Natural killer cell (primary cell): Measurements from ENCODE around the gene COPS3. TPM values are rescaled to one million over a fixed set of nuclear protein-coding genes. Genes with fewer than 3 reads are reported as not detected.

Experiments used
- ATAC-seq, 3 donors: fragments of 150-1000 bp in 2 of 3; fragments of 200-7000 bp in 1 of 3; cut with Tn5 transposase; 1 replicate in 1 of 3; 2 replicates in 2 of 3; pipeline ENCODE4 v1.10.0; 2021; ENCODE audit warnings: mild to moderate bottlenecking in 2 of 3, moderate library complexity in 2 of 3
- DNase-seq, 2 donors: peaks; one replicate each; pipeline versions ENCODE4 v3.0.0 to v3.0.0-alpha.2; 2013 to 2021; ENCODE audit warnings: mixed read lengths in 1 of 2
- H3K27ac ChIP-seq: one replicate; pipeline ENCODE4 v1.5.1; 2013; ENCODE audit warnings: mild to moderate bottlenecking, low read length
- H3K27me3 ChIP-seq: one replicate; pipeline ENCODE4 v1.6.1; 2013; ENCODE audit warnings: low read length; ENCODE audit not compliant: control insufficient read depth, insufficient read depth
- H3K36me3 ChIP-seq: one replicate; pipeline ENCODE4 v1.6.1; 2013; ENCODE audit warnings: low read length; ENCODE audit not compliant: control insufficient read depth, insufficient read depth
- H3K4me1 ChIP-seq: one replicate; pipeline ENCODE4 v1.6.1; 2013; ENCODE audit warnings: low read length; ENCODE audit not compliant: control insufficient read depth, insufficient read depth
- H3K4me3 ChIP-seq: one replicate; pipeline ENCODE4 v1.5.1; 2013; ENCODE audit warnings: low read length
- H3K9me3 ChIP-seq: one replicate; pipeline ENCODE4 v1.6.1; 2013; ENCODE audit warnings: low read length; ENCODE audit not compliant: control insufficient read depth, insufficient read depth
- H3K27ac Mint-ChIP-seq, 2 donors: one replicate each; pipeline ENCODE4 v1.8.0; 2022; ENCODE audit warnings: mild to moderate bottlenecking in 2 of 2, mixed read lengths in 2 of 2, moderate library complexity in 1 of 2
- H3K27me3 Mint-ChIP-seq, 2 donors: one replicate each; pipeline ENCODE4 v1.8.0; 2022; ENCODE audit warnings: low read depth in 2 of 2, mixed read lengths in 2 of 2
- H3K36me3 Mint-ChIP-seq: one replicate; pipeline ENCODE4 v1.8.0; 2022; ENCODE audit warnings: mixed read lengths
- H3K4me1 Mint-ChIP-seq, 2 donors: one replicate each; pipeline ENCODE4 v1.8.0; 2022; ENCODE audit warnings: mixed read lengths in 2 of 2
- H3K4me3 Mint-ChIP-seq: one replicate; pipeline ENCODE4 v1.8.0; 2022; ENCODE audit warnings: mild to moderate bottlenecking, moderate library complexity, mixed read lengths
- H3K9me3 Mint-ChIP-seq, 2 donors: one replicate each; pipeline ENCODE4 v1.8.0; 2022; ENCODE audit warnings: mixed read lengths in 2 of 2
- WGBS: methylation state at CpG from one replicate; pipeline ENCODE4 v1.1.7; 2013; ENCODE audit warnings: missing lambda C conversion rate; ENCODE audit not compliant: insufficient coverage; 5-methylcytosine and 5-hydroxymethylcytosine counted together
- intact Hi-C: fragments of 100-400 bp; cut with micrococcal nuclease; formaldehyde crosslinking; loops from one replicate; pipeline ENCODE4 v1.14.2; 2022
- total RNA-seq, 4 donors: library from RNA; stranded (reverse); fragments of 120-200 nt in 1 of 4; gene quantifications; one replicate each; pipeline versions ENCODE4 v1.2.3 to v1.2.4, GENCODE V29; 2013 to 2022
- TF ChIP-seq, protein P1 (sequence below): fragments of 200-600 bp; IDR thresholded peaks from one replicate; pipeline ENCODE4 v1.8.0; 2022; ENCODE audit warnings: antibody characterized with exemption

The COPS3 gene
- total RNA-seq, 3 donors from 2014 or later (not counting 1 experiment from before 2014, with no cell fraction given) = 101 to 115 (median 102) TPM

DNA sequence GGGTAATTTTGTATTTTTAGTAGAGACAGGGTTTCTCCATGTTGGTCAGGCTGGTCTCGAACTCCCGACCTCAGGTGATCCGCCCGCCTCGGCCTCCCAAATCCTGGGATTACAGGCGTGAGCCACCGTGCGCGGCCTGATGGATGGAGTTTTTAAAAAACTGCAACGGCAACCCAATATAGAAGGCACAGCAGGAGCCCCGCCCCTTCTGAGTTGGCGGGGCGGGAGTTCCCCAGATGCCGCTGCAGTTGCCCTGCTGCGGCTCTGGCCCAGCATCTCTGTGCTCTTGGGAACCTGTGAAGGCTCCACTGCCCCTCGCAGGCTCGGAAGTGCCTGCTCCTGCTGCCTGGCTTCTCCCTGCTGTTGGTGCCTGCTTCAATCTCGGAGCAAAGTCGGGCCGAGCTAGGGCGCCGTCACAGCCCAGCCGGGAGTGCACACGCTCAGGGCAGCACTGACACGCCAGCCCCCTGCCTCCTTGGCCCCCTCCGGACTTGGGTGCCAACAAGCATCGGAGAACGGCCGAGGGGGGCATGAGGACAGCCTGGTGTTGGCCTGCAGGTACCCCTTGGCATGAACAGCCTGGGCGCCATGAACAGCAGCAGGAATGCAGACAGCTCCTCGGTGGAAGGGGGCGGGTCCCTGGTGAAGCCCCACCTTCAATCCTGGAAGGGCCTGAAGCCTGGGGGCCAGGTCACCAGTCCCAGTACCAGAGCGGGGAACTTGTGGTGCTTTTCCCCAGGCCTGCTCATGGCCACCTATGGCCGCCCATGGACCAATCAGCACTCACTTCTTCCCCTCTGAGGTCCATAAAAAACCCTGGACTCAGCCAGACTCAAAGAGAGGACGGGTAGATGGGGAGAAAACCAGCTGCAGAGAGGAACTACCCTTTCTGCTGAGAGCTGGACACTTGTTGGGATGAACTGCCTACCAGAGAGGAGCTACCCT, 19.9 kb upstream of the COPS3 start:
- no peaks in the 10 kb centered on the region for H3K27me3 ChIP-seq
- H3K4me3 ChIP-seq = peak overlapping the region; percentile 24
- peaks cover 38% of the 10 kb centered on the region for H3K4me1 ChIP-seq
- H3K27ac ChIP-seq = no peak overlapping the region
- Mint-ChIP-seq H3K9me3 (no peaks in the 10 kb centered on the region), H3K36me3 (no peaks in the 10 kb centered on the region), H3K4me1 (peaks cover 29 to 34% of the 10 kb centered on the region in 2 donors), H3K27me3 (peaks cover 5 to 11% of the 10 kb centered on the region in 2 donors), H3K4me3 (peak overlapping the region; percentile 72), H3K27ac (peak overlapping the region in 1 of 2 donors; percentile 61)
- TF ChIP-seq, protein P1, sequence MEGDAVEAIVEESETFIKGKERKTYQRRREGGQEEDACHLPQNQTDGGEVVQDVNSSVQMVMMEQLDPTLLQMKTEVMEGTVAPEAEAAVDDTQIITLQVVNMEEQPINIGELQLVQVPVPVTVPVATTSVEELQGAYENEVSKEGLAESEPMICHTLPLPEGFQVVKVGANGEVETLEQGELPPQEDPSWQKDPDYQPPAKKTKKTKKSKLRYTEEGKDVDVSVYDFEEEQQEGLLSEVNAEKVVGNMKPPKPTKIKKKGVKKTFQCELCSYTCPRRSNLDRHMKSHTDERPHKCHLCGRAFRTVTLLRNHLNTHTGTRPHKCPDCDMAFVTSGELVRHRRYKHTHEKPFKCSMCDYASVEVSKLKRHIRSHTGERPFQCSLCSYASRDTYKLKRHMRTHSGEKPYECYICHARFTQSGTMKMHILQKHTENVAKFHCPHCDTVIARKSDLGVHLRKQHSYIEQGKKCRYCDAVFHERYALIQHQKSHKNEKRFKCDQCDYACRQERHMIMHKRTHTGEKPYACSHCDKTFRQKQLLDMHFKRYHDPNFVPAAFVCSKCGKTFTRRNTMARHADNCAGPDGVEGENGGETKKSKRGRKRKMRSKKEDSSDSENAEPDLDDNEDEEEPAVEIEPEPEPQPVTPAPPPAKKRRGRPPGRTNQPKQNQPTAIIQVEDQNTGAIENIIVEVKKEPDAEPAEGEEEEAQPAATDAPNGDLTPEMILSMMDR = no peak
- WGBS = 17% methylated on average over 35 of the region's 35 CpGs
- H3K9me3 ChIP-seq = no peaks in the 10 kb centered on the region
- intact Hi-C loops = loop anchor here (1.0 to 10.0 kb wide), 3 partner anchors 20 to 176 kb away; partner anchors contain the start of genes COPS3 and PLD6
- no peaks in the 10 kb centered on the region for H3K36me3 ChIP-seq
- peak; percentile 51 to 59 (median 56) for ATAC-seq
- DNase-seq = peak; percentile 48 to 78

DNA sequence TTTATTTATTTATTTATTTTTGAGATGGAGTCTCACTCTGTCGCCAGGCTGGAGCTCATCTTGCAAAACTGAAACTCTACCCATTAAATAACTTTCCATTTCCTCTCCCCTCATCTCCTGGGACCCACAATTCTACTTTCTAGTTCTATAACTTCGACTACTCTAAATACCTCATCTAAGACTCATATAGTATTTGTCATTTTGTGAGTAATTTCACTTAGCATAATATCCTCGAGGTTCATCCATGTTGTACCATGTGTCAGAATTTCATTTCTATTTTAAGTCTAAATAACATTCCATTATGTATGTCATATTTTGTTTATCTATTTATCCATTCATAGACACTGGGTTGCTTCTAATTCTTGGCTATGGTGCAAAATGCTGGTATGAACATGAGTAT, 17.1 kb upstream of the COPS3 start:
- Mint-ChIP-seq H3K27me3 (peaks cover 5 to 11% of the 10 kb centered on the region in 2 donors), H3K9me3 (no peaks in the 10 kb centered on the region), H3K4me3 (no peak overlapping the region), H3K27ac (no peak overlapping the region), H3K36me3 (no peaks in the 10 kb centered on the region), H3K4me1 (peaks cover 9 to 13% of the 10 kb centered on the region in 2 donors)
- TF ChIP-seq, protein P1 = no peak
- DNase-seq = no peak
- WGBS = 100% methylated on average over 1 of the region's 3 CpGs
- Histone ChIP-seq H3K9me3 (no peaks in the 10 kb centered on the region), H3K4me3 (no peak overlapping the region), H3K27ac (no peak overlapping the region), H3K27me3 (no peaks in the 10 kb centered on the region), H3K36me3 (no peaks in the 10 kb centered on the region), H3K4me1 (peaks cover 15% of the 10 kb centered on the region)
- intact Hi-C loops = no loop called here
- ATAC-seq = no peak

DNA sequence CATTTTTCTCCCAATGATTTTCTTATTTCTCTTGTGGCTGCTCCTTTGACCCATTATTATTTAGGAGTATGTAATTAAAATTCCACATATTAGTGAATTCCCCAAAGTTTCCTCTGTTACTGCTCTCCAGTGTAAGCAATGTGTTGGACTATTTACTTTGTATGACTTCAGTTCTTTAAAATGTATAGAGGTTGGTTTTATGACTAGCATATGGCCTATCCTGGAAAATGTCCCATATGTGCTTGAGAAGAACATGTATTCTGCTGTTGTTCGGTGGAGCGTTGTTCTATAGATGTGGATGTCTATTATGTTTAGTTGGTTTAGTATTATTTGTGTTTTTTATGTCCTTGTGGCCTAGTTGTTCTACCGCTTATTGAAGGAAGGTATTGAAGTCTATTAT, 16.2 kb upstream of the COPS3 start:
- 99% methylated on average over 3 of the region's 3 CpGs for WGBS
- no peaks in the 10 kb centered on the region for H3K9me3 ChIP-seq
- TF ChIP-seq, protein P1 = no peak
- DNase-seq (no peak), ATAC-seq (no peak)
- peaks cover 5 to 11% of the 10 kb centered on the region in 2 donors for H3K27me3 Mint-ChIP-seq
- H3K36me3 ChIP-seq = no peaks in the 10 kb centered on the region
- H3K27me3 ChIP-seq = no peaks in the 10 kb centered on the region
- H3K36me3 Mint-ChIP-seq = no peaks in the 10 kb centered on the region
- H3K27ac ChIP-seq = no peak overlapping the region
- no peak overlapping the region for H3K4me3 ChIP-seq
- peaks cover 5 to 8% of the 10 kb centered on the region in 2 donors for H3K4me1 Mint-ChIP-seq
- H3K4me3 Mint-ChIP-seq = no peak overlapping the region
- H3K27ac Mint-ChIP-seq = no peak overlapping the region
- H3K4me1 ChIP-seq = peaks cover 9% of the 10 kb centered on the region
- H3K9me3 Mint-ChIP-seq = no peaks in the 10 kb centered on the region
- intact Hi-C loops = no loop called here
